ENCODE results near the gene PIGO. TPM values are rescaled to one million over a fixed set of nuclear protein-coding genes. Genes with fewer than 3 reads are reported as not detected.

The PIGO gene
- total and polyA plus RNA-seq, 2 of the 4 experiments (the other 2 are of a cell fraction), result 9.3 to 18.2 TPM

GRCh38 chr9:35102465-35102768 lies 6.0 kb upstream of the PIGO start:
- 0% methylated on average over 1 of the region's 10 CpGs; no CpG with 5 or more reads in 1 of the 2 experiments for WGBS, 2 experiments (ENCODE audit: extremely low coverage in 2 of 2, insufficient read length in 1 of 2)
- Histone ChIP-seq H3K79me1 (ENCODE audit: low read depth in 1 of 2, low read length in 2 of 2) (peaks cover 16 to 31% of the 10 kb centered on the region in 2 experiments), H2BK120ac (ENCODE audit: low read depth, low read length) (no peak overlapping the region), H3K4me2 (ENCODE audit: low read depth, low read length) (peak overlapping the region; percentile 97), H3K9me1 (ENCODE audit: insufficient read depth, low read length) (peaks cover 12% of the 10 kb centered on the region), H3K4ac (ENCODE audit: low read depth, low read length) (peak overlapping the region; percentile 69), H3K23ac (ENCODE audit: low read depth, low read length) (peak overlapping the region; percentile 28), H3K27ac (ENCODE audit: insufficient read depth, low read length) (peak overlapping the region; percentile 74), H3K27me3 (ENCODE audit: control insufficient read depth, insufficient read depth, low read length) (no peaks in the 10 kb centered on the region), H4K91ac (ENCODE audit: insufficient read depth, low read depth, low read length) (no peak overlapping the region; the same call in 1 of the 2 replicates), H2AK5ac (ENCODE audit: low read depth, low read length) (peak overlapping the region; percentile 51), H3K36me3 (ENCODE audit: control insufficient read depth, insufficient read depth, low read length) (peaks cover 47% of the 10 kb centered on the region), H2AFZ (replicated peaks; ENCODE audit: low read length, poor library complexity) (peak overlapping the region; percentile 87), H3K56ac (ENCODE audit: extremely low read depth, insufficient read depth, low read length) (0 out of 2 replicates have a peak overlapping the region, but pooled peaks have one; percentile 61), H3K9me3 (ENCODE audit: control insufficient read depth, insufficient read depth, low read length) (no peaks in the 10 kb centered on the region), H3K14ac (replicated peaks; ENCODE audit: low read depth, low read length) (peak overlapping the region; percentile 26), H3K9ac (ENCODE audit: low read depth, low read length) (peak overlapping the region; percentile 87), H4K8ac (ENCODE audit: low read depth in 2 of 2, low read length in 2 of 2) (peak overlapping the region; percentile 79 to 93), H4K20me1 (ENCODE audit: insufficient read depth, low read length) (no peaks in the 10 kb centered on the region), H2BK5ac (ENCODE audit: low read depth, low read length, poor library complexity, severe bottlenecking) (peak overlapping the region; percentile 44), H3K4me3 (ENCODE audit: insufficient read depth, low read depth, low read length) (peak overlapping the region; percentile 57), H4K5ac (ENCODE audit: low read depth, low read length) (peak overlapping the region; percentile 68), H3K18ac (ENCODE audit: low read depth, low read length) (no peak overlapping the region), H2BK20ac (ENCODE audit: low read depth, low read length) (no peak overlapping the region), H2BK15ac (ENCODE audit: low read depth, low read length) (no peak overlapping the region), H3K4me1 (ENCODE audit: control insufficient read depth, insufficient read depth, low read length) (peaks cover 8% of the 10 kb centered on the region; the same call in 1 of the 2 replicates), H2AK9ac (replicated peaks; ENCODE audit: low read depth, low read length, poor library complexity) (peak overlapping the region; percentile 34)
- BruUV-seq (replicated peaks), result no TSS peak
- POLR2A ChIA-PET (ENCODE audit: unreplicated experiment), result interaction anchor here (0.7 to 1.1 kb wide), 3 partner anchors 12 to 31 kb away, joined by 3 to 8 read pairs (median 3); partner anchors contain the start of gene FANCG
- in situ Hi-C loops (cut with MboI; ENCODE audit: low sequenced_read_pairs) (no loop called here), intact Hi-C loops (cut with micrococcal nuclease) (no loop called here), dilution Hi-C loops (cut with HindIII; ENCODE audit: low sequenced_read_pairs, unreplicated experiment) (no loop called here)
- peak; percentile 53 for ATAC-seq (ENCODE audit: low read depth)
- TF ChIP-seq, protein P1, sequence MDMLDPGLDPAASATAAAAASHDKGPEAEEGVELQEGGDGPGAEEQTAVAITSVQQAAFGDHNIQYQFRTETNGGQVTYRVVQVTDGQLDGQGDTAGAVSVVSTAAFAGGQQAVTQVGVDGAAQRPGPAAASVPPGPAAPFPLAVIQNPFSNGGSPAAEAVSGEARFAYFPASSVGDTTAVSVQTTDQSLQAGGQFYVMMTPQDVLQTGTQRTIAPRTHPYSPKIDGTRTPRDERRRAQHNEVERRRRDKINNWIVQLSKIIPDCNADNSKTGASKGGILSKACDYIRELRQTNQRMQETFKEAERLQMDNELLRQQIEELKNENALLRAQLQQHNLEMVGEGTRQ (IDR thresholded peaks at IDR 0.05; ENCODE audit: low read depth, low read length), result no peak
- TF ChIP-seq POLR2A (IDR thresholded peaks at IDR 0.05; ENCODE audit: low read depth, low read length) (no peak), ELK1 (IDR thresholded peaks at IDR 0.05; ENCODE audit: borderline replicate concordance, low read depth, low read length) (no peak), NFE2L2 (IDR thresholded peaks at IDR 0.05; ENCODE audit: low read depth, low read length) (no peak), RAD21 (IDR thresholded peaks at IDR 0.05; ENCODE audit: low read length) (no peak)
- DNase-seq, result peak; percentile 20
- CTCF ChIA-PET, result no interaction called here
